ENCODE measurements around the gene HSD11B2. TPM values are rescaled to one million over a fixed set of nuclear protein-coding genes. Genes with fewer than 3 reads are reported as not detected.

Gene HSD11B2
- polyA plus RNA-seq (ENCODE audit: insufficient read length), result 40.8 TPM
- long read RNA-seq, donor 1, transcript HSD11B2-201 (5 exons, 1,900 nt), result major isoform, 24 of 144 reads
- long read RNA-seq, donor 1, partial matches to known transcripts, result 120 of 144 reads
- long read RNA-seq, donor 1, other reads (novel, unspliced or antisense), result 0 of 144 reads
- long read RNA-seq, donor 2, transcript HSD11B2-201 (5 exons, 1,900 nt), result major isoform, 15 of 23 reads
- long read RNA-seq, donor 2, partial matches to known transcripts, result 8 of 23 reads
- long read RNA-seq, donor 2, other reads (novel, unspliced or antisense), result 0 of 23 reads
- long read RNA-seq, donor 3, transcript HSD11B2-201 (5 exons, 1,900 nt), result major isoform, 6 of 48 reads
- long read RNA-seq, donor 3, partial matches to known transcripts, result 6 of 48 reads
- long read RNA-seq, donor 3, other reads (novel, unspliced or antisense), result 36 of 48 reads
- long read RNA-seq, donor 4, partial matches to known transcripts, result 0 of 2 reads
- long read RNA-seq, donor 4, other reads (novel, unspliced or antisense), result 0 of 2 reads
- long read RNA-seq, donor 5, transcript HSD11B2-201 (5 exons, 1,900 nt), result major isoform, 16 of 16 reads
- long read RNA-seq, donor 5, partial matches to known transcripts, result 0 of 16 reads
- long read RNA-seq, donor 5, other reads (novel, unspliced or antisense), result 0 of 16 reads
- long read RNA-seq, donor 6, transcript HSD11B2-201 (5 exons, 1,900 nt), result major isoform, 5 of 10 reads
- long read RNA-seq, donor 6, partial matches to known transcripts, result 5 of 10 reads
- long read RNA-seq, donor 6, other reads (novel, unspliced or antisense), result 0 of 10 reads
- long read RNA-seq, donor 7, transcript HSD11B2-201 (5 exons, 1,900 nt), result major isoform, 20 of 113 reads
- long read RNA-seq, donor 7, partial matches to known transcripts, result 93 of 113 reads
- long read RNA-seq, donor 7, other reads (novel, unspliced or antisense), result 0 of 113 reads
- long read RNA-seq, donor 8, transcript HSD11B2-201 (5 exons, 1,900 nt), result major isoform, 16 of 24 reads
- long read RNA-seq, donor 8, partial matches to known transcripts, result 8 of 24 reads
- long read RNA-seq, donor 8, other reads (novel, unspliced or antisense), result 0 of 24 reads

DNA sequence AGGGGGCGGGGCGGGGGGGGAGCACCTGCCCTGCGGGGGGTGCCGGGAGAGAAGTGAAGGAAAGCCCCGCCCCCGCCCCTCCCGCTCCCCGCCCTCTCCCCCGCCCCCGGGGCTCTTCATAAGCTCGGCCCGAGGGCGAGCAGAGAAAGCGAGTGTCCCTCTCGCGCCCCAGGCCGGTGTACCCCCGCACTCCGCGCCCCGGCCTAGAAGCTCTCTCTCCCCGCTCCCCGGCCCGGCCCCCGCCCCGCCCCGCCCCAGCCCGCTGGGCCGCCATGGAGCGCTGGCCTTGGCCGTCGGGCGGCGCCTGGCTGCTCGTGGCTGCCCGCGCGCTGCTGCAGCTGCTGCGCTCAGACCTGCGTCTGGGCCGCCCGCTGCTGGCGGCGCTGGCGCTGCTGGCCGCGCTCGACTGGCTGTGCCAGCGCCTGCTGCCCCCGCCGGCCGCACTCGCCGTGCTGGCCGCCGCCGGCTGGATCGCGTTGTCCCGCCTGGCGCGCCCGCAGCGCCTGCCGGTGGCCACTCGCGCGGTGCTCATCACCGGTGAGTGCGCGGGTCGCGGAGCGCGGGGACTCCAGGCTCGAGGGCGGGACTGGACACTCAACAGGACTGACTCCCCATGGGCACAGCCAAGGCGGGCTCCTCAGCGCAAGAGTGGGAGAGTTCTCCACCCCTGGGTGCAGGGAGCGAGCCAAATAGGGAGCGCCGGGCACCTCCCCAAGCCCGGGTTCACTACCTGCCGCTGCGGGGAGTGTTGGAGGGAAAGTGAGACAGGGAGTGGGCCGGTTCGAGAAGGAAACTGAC, at the start of gene HSD11B2:
TSS of gene HSD11B2 (plus strand) at position 145 of the 798 bp plus-strand sequence. CDS start at position 273, 128 bp downstream.
- DNase-seq, result no peak

DNA sequence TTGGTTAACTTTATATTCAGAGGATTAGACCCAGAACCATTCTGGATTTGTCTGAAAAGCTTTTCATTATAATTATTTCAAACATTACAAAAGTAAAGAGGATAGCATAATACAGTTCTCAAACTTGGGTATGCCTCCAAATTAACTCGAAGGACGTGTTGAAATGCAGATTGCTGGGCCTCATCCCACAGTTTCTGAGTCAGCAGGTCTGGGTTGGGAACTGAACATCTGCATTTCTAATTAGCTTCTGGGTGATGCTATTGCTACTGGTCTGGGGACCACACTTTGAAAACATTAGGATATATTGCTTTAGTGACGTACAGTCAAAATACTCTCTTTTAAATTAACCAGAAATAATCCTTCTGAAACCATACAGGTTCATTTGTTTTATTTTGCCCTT, 47.6 kb upstream of the HSD11B2 start:
- DNase-seq, result no peak

GRCh38 chr16:67384778-67385510, 46.0 kb upstream of the HSD11B2 start:
- DNase-seq, result no peak

DNA sequence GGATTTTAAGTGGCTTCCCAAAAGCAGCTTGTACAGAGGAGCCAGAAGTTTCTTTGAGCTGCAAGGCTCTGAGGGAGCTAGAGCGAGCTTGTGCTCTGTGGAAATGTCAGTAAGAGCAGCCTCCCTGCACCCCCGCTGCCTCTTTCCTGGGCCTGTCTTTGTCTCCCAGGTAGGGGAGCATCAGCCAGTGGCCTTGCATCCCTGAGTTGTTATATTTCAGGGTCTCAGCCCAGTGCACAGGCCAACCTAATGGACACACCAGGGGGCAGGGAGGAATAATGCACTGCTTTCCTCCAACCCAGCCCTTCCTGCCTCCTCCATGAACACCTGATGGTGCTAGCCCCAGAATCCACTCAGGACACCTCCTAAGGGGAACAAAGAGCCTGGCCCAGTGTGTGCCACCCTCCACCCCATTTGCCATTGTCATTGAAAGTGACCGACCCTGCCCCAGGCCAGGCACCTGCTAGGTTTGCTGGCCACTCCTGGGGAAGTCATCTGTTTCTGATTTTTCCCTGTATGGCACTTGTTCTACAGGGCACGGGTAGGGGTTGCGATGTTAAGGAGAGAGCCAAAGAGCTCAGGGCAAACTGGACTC, 44.0 kb upstream of the HSD11B2 start:
- no peak for DNase-seq

GRCh38 chr16:67387479-67388079, 43.3 kb upstream of the HSD11B2 start:
- no peak for DNase-seq

DNA sequence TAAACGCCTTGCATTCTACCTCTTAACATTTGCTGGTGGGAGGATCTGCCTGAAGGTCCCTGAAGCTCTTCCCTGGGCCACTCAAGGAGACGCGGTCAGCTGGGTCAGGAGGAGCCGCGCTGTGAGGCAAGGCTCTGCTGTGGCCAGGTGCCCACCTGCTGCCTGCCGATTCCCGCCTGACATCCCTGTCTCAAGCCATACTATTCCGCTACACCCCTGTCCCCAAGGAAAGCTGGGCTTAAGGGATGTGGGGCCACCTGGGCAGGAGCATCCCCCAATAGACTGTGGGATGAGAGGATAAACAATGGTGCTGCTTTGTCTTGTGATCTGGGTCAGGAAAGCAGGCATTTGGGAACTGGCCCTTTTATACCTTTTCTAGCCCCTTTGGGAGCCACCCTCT, 42.7 kb upstream of the HSD11B2 start:
- DNase-seq, result no peak

DNA sequence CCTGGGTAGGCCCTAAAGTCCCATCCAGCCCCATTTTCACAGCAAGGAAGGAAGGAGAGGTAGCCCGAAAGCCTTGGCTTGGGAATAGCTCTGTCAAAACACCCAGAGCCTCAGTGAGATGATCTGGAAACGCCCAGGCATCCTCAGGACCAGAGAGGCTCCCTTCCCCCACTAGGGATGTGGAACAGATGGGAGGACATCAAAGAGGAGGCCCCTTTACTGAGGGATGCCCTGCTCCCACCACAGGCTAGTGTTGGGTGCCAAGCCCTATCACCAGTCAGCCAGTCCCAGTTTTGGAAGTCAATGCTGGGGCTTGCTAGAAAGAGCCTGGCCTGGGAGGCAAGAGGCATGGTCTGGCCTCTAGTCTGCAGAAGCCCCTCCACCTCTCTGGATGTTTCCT, 42.3 kb upstream of the HSD11B2 start:
- no peak for DNase-seq

DNA sequence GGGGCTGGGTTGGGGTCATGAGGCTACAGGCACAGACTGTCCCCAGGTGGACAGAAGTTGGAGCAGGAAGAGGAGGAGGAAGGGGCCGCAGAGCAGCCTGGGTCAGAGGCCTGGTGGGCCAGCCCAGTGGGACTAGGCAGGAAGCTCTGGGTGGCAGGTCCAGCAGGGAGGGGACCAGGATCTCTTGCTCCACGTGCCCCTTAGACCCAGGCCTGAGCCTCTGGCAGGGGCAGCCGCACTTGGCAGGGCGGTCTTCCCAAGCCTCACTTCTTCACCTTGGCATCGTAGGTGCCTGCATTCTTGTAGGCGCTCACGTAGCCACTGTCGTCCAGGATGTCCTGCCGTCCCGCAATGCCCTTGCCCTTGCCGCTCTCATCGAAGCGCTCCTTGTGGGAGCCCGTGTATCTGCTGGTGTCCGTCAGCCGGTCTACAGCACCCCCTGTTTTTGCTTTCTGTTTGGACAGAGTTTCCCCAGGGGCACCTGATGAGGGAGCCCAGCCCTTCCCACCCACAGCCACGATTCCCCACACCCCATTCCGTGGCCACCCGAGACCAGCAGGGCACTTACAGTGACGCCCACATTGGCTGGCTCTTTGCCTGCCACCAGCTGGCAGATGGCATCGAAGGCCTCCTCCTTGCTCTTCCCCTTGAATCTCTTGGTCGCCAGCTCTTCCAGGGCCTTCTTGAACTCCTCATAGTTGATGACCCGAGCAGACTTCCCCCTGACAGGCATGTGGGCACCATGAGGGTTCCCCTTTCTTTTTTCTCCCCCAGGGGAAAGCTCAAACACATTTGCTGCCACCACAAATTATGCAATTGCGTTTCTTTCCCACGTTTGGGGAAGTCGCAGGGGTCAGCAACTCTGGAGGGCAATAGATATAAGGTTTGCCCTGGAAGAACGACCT, 40.8 kb upstream of the HSD11B2 start:
- no peak for DNase-seq

DNA sequence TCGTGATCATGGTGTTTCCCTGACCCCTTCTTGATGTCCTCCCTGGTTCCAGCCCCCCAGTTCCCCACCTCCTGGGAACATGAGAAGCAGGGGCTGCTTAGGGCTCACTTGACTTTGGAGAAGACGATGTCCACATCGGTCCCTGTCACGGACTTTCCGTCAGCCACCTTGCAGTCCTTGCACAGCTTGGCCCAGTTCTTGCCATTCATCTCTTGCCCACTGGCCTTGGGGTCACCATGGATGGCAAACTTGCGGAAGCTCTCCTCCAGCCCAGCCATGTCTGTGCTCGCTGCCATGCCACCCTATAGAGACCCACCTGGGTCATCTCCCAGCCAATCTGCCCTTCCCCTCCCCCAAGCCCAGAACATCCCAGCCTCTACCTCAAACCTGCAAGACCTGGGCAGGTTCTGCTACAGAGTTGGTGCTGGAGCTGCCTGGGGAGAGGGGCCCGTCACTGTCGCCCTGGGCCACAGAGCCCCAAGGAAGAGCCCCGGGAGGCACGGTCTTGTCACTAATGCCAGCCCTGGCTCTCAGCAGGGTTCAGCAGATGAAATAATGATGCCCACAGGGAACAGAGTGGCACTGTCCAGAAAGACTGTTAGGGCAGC, 40.0 kb upstream of the HSD11B2 start:
- DNase-seq, result no peak

DNA sequence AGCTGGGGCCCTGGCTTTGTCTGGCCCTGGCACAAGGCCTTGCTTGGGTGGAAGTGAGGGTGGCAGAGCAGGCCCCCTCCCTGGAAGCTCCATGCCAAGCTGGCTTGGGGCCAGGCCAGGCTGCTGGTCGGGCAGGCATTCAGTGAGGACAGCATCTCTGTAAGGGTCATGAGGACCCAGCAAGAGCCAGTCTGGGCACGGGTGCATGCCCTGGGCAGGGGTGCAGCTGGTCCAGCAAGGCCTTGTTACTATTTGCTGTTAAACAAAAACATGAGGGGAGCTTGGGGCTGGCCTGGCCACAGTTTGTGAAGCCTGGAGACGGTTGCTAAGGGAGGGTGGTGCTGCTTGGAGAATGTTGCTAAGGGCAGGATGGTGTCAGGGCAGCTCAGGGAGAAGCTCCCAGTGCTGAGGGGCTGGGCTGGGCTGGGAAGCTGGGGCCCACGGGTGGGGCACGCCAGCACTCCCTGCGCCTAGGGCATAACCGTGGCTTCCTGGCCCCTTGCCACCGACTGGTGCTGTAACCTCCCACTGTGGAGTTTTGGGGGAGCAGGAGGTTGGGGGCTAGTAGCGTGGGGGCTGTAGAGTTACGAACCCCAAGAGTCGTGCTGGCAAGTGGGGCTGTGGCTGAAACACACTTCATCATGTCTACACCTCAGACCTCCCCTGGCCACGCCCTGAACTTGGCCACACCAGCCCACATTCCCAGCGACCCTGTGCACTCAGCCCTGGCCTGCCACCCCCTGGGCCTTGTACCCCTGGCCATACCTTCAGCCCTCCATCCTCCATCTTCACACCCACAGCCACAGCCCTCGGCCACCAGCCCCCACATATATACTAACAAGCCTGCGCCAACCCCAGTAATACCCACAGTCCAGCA, 39.3 kb upstream of the HSD11B2 start:
- DNase-seq, result no peak

- no peak for DNase-seq
These were observed 38.4 kb upstream of the HSD11B2 start for GRCh38 chr16:67392301-67393059.

GRCh38 chr16:67393111-67393787, 37.7 kb upstream of the HSD11B2 start, which contains the start of gene TPPP3:
TPPP3 (minus strand) TSS chr16:67393498; CDS start chr16:67391111, 2,387 bp downstream.
- DNase-seq, result peak; percentile 86

GRCh38 chr16:67393788-67394154, 37.1 kb upstream of the HSD11B2 start:
- no peak for DNase-seq

DNA sequence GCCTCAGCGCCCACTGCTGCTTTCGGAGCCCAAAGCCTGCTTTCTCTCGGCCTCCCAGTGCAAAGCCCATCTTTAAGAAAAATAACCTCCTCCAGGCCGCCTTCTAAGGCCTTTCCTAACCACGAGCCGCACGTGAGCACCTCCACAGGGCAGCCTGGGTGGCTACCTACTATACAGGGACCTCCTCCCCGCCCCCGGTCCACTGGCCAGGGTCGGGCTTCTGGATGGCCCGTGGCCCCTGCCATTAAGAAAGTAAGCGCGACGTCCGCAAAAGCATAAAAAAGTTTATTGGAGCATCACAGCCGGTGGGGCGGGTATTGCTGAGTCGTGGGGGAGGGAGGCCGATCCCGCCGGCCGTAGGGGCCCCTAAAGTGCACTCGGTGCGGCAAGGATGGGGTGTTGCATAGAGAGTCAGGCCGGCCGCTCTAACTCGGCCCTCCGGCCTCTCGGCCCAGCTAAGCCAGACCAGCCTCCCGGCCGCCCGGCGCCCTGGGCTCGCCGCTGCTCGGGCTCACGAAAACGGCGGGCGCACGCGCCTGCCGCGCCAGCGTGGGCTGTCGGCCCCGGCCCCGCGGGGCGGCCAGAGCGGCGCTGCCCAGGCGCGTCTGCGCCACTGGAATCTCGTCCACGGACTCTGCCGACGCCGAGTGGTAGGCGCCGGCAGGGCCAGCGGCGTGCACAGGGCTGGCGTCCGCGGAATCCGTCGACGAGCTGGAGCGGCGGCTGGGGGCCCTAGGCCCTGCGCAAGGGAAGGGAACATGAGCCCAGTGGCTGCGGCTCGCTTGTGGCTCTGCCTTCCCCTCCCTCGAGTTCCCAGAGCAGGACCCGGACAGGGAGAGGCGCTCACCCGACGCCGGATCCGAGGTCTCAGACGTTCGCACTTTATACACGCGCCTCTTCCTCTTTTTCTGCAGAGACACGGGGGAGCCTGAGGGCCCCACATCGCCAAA, 36.5 kb upstream of the HSD11B2 start:
- DNase-seq, result no peak

DNA sequence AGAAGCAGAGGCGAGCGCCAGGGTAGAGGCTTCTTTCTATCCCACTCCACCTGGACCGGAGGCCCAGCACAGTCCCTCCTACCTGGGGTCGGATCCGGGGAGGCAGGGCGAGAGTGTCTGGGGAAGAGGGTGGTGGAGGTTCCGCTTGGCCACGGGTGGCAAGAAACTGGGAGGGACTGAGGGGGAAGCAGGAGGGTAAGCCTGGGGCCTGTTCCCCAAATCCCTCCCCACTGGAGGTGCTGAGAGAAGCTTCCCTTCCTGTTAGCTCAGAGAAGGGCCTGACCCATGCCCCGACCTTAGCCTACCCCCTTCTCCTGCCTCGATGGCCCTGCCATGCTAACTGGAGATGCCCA, 35.8 kb upstream of the HSD11B2 start:
- no peak for DNase-seq

All from left kidney (tissue), 8 donors.